GM21381 (cell line): Measurements from ENCODE around the gene GNGT1.

ENCODE experiments used
- ATAC-seq: cut with Tn5 transposase; IDR thresholded peaks from one replicate; pipeline ENCODE4 v1.9.1; 2021; ENCODE audit warnings: mild to moderate bottlenecking, moderate library complexity; ENCODE audit not compliant: unreplicated experiment

GNGT1 gene

DNA sequence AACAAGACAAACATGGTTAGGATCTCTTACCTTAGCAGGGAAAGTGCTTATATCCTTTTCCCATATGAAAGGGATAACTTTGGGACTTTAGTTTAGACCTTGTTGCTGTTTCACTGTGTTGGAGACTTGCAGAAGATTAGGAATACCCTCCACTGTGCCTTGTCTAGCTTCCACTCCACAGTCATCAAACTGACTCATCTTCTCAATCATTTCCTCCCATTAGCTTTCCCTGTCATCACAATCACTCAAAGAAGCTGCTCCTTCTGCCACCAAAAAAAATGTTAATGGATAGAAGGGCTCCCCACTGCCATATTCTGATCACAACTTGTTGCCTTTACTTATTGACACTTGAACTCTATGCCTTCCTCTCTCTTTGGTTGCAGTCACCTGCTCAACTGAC, 31.9 kb downstream of the GNGT1 start:
- ATAC-seq: no peak

DNA sequence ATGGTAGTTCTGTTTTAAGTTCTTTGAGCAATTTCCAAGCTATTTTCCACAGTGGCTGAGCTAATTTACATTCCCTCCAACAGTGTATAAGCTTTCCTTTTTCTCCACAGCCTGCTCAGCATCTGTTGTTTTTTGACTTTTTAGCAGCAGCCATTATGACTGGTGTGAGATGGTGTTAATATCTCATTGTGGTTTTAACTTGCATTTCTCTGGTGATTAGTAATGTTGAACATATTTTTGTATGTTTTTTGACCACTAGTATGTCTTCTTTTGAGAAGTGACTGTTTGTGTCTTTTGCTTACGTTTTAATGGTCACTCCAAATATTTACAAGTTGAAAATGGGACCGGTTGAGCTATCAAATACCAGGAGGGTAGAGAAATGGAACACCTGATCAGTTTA, 35.6 kb downstream of the GNGT1 start:
- no peak for ATAC-seq

DNA sequence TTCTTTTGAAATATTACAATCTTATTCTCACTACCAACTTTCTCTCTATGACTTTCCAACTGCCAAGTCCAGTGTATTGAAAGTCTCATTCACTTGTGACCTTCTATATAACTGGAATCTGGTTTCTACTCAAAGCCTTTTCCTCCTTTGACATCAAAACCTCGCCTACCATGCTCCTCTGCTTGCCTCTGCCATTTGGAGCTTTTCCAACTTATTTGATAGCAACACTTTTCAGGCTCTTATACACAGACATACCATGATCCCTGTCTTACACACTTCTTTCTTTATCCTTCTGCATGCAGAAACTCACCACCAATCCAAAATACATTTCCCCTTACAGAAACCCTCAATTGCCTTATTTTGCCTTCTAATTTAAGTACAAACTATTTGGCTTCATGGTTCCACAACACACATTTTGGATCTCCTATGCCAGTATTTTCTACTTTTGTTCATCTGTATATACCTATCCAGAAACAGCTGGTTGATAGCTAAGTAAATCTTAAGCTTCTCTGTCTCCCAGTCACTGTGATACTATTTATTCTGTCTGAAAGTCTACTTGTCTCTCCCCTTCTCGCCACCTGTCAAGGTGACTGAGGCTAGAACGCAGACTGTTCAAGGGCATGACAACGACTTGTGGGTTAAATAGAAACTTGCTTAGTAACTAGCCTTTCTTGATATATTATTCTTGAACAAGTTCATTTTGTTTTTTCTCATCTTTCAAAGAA, 37.6 kb downstream of the GNGT1 start:
- no peak for ATAC-seq

DNA sequence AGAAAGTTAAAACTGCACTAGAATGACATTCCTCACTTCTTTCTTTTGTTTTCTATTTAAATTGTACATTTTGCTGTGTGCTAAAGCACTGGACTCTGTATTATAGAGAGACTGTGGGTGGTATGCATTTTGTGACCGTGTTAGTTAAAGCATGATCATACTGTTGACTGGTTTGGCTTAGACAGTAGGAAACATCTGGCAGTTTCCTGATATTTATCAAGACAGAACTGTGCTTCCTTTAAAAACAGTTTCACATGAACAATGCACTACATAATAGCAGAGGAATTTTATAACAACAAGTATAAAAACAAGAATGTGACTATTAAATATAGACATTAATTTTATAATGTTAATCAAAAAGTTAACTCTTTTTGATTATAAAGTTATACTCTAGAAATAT, 38.3 kb downstream of the GNGT1 start:
- ATAC-seq: no peak

DNA sequence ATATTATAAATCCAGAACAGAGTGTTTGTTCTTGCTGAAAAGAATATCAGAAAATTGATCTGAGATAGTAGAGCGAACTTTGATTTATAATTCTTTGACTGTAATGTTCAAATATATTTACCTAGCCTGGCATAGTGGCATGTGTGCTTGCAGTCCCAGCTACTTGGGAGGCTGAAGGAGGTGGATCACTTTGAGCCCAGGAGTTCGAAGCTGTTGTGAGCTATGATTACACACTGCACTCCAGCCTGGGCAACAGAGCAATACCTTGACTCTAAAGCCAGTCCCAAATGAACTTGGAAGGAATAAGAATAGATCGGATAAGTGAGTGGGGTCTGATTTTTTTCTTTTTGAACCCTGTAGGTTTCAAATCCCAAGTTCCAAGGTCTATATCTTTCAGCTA, 38.7 kb downstream of the GNGT1 start:
- no peak for ATAC-seq

DNA sequence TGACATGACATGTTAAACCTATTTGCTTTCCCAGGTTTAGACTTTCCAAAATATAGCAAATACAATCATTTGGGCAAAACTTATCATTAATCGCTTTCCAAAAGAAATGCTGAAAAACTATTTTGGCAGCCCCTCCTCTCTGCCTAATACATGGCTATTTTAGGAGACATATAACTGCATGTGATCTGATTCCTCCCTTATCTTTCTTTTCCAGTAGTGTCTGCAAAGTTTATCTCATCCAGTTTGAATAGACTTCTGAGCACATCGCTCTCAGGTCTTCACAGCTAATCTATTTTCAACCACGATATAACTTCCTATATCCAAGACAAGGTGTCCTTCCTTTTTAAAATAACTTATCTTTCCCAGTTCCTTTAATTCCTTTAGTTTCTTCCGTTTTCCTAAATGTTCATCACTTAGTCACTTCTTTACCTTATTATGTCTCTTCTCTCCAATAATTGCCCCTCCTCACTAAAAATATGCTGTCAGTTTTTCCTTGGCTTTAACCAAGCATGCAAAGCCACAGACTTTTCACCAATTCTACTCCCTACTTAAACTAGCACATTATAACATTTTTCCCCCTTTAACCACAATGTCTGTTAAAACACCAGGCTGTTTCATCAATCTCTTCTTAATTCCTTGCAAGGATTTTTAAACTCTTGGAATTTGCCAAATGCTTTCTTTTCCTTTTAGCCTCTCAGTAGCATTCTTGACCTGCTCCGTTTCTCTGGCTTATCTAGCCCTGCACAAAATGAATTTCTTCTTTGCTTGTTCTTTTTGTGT, 39.6 kb downstream of the GNGT1 start:
- no peak for ATAC-seq

DNA sequence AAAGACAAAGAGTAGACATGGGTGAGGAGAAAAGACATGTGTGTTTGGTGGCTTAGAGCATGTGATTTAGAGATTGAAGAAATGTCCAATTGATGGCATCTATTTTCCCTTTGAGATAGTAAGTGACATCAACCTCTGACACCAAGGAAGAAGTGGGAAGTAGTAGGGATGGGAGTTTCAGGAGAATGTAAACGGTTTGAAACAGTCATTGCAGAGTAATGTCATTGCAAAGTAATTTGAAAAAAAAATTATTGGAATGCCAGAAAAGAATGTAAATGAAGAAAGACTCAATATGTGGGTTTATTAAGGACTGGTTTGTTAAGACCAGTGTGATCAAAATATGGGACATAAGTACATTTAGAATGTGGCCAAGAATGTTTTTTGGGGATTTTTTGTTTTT, 41.7 kb downstream of the GNGT1 start:
- ATAC-seq: no peak

DNA sequence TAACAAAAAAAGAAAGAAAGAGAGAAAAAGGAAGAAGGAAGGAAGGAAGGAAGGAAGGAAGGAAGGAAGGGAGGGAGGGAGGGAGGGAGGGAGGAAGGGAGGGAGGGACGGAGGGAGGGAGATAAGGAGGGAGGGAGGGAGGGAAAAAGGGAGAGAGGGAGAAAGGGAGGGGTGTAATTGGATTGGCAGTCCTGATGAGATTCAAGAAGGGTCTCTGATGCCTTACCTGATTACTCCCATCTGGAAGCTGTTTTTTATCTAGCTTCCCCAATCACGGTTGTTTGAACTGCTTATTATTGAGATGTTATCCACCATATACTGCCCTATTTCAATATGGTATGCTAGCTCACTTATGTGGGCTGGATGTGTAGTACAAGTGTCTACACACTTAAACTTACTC, 42.5 kb downstream of the GNGT1 start:
- no peak for ATAC-seq

DNA sequence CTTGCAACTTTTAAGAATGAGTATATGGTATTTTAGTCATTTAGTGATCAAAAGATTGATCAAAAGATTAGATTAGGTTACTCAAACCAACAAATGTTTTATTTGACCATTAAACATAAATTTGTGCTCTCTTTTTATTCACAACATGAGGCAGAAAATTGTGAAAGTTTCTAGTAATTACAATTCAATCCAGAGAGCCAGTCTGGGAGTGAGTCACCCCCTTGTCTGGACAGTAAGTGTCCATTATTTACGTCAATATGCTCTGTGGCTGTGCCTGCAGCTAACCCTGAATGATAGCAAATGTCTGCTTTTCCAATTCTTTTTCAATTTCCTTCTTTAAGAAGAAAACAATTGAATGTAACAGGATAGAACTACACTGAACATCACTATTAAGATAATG, 43.1 kb downstream of the GNGT1 start:
- ATAC-seq: no peak

GRCh38 chr7:93955304-93955703, 48.9 kb downstream of the GNGT1 start:
- ATAC-seq: peak; percentile 82

DNA sequence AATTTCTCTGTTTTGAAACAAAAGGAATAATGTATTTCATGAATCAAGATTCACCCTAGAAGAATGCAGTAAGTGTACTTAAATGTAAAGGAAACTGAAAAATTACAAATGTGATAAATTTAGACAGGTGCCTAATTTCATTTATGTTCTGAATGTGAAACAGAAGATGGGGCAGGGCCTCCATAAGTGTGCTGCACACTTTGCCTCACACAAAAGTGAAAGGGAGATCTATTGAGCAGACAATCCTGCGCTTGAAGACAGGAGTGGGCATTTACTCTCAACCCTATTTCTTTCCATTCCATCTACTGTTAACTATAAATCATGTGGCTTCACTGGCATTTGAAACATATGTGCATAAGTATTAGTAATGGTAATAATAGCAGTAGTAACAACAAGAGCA, 51.4 kb downstream of the GNGT1 start:
- peak; percentile 40 for ATAC-seq

DNA sequence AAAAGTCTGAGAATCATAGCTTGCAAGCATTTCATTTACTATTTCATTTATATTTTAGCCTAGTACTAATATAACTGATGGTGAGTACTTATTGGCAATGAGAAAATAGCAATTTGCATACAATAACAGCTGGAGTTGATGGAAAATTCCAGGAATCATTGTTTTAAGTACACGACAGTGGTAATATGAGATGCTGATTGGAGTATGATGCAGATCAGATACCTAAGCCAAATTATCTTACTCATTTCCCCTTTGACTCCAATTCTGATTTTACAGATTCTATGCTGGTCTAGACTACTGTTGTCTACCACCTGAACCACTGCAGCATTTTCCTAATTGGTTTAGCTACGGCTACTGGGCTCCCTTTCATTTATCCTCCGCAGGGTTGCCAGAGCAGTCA, 51.8 kb downstream of the GNGT1 start:
- no peak for ATAC-seq

DNA sequence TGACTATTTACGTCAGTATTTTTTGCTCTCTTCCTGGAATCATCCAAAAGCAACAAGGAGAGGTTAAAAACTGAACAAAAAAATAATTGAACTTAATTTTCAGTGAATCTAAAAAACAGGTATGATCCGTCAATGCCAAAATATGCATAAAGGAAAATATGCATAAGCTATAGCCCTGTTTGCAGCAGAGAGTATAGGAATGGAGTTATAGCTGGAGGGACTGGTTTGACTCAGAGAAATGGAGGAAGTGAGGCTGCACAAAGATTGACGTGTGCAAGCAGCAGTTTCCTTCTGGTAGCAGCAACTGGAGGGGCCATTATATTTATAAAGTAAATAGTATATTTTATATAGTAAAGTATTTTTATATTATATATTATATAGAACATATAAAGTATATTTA, 52.3 kb downstream of the GNGT1 start:
- ATAC-seq: no peak
